SK-N-MC (cell line): ENCODE results near the gene TMEM140.
"Not testable (repeated sequence)": the region's sequence is repeated elsewhere in the genome, so short reads cannot be mapped to it uniquely, and the experiment has no call there.

ENCODE experiments used
- EZH2 ChIP-seq: fragments of 200-600 bp; sonication (generic); IDR thresholded peaks from one replicate; pipeline ENCODE4 v1.6.1; 2017; ENCODE audit warnings: antibody characterized with exemption
- POLR2AphosphoS5 ChIP-seq: IDR thresholded peaks from 2 replicates; pipeline ENCODE4 v1.6.1; 2012; ENCODE audit warnings: mild to moderate bottlenecking, low read depth, low read length, borderline replicate concordance

DNA sequence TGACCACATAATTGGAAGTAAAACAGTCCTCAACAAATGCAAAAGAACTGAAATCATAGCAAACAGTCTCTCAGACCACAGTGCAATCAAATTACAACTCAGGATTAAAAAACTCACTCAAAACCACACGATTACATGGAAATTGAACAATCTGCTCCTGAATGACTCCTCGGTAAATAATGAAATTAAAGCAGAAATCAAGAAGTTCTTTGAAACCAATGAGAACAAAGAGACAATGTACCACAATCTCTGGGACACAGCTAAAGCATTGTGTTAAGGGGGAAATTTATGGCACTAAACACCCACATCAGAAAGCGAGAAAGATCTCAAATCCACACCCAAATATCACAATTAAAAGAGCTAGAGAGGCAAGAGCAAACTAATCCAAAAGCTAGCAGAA, 23.2 kb upstream of the TMEM140 start:
- not testable (repeated sequence) for TF ChIP-seq EZH2, POLR2AphosphoS5
